Renal pelvis (tissue), 4 donors: Measurements from ENCODE around the gene YTHDF1. TPM values are rescaled to one million over a fixed set of nuclear protein-coding genes. Genes with fewer than 3 reads are reported as not detected.

Experiments
- DNase-seq: peaks from one replicate; pipeline ENCODE4 v3.0.0-alpha.2; 2013
- polyA plus RNA-seq, 3 donors: library from polyadenylated mRNA; unstranded; fragments of 120-200 nt; gene quantifications; one replicate each; pipeline ENCODE4 v1.2.1, GENCODE V29; 2013; ENCODE audit not compliant: insufficient read length in 3 of 3

Gene YTHDF1
- polyA plus RNA-seq, 3 donors = 42.7 to 44.6 (median 44.4) TPM

GRCh38 chr20:63214514-63214913 is 1.4 kb downstream of the YTHDF1 start:
- DNase-seq = no peak

- DNase-seq = no peak
Measured at GRCh38 chr20:63212792-63213191, 3.1 kb downstream of the YTHDF1 start.

- DNase-seq = no peak
Measured at GRCh38 chr20:63212393-63212730, 3.6 kb downstream of the YTHDF1 start.

GRCh38 chr20:63210011-63210605 is 5.8 kb downstream of the YTHDF1 start:
- no peak for DNase-seq

DNA sequence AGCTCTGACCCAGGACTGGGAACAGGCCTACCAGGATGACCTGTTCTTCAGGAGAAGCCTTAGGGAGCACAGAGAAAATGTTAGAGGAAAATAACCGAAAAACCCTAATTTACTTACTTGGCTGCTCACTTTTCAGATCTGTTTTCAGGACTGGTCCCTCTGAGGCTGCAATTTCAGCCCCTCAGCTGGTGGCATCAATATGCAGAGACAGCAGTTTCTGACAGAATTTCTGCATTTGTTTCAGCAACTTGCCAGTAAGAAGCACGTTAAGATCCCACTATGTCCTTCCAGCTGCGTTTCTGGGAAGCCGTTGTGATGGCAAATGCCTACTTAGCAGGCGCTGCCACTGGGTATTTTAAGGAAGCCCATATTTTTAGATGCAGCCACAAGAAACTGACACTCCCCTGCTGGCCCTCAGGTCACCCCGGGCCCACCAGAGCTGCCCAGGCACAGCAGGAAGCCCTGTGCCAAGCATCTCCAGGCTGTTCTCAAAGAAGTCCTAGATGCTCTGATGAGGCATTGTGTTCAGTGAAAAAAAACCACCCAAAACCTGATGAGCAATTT is 7.5 kb downstream of the YTHDF1 start:
- no peak for DNase-seq

DNA sequence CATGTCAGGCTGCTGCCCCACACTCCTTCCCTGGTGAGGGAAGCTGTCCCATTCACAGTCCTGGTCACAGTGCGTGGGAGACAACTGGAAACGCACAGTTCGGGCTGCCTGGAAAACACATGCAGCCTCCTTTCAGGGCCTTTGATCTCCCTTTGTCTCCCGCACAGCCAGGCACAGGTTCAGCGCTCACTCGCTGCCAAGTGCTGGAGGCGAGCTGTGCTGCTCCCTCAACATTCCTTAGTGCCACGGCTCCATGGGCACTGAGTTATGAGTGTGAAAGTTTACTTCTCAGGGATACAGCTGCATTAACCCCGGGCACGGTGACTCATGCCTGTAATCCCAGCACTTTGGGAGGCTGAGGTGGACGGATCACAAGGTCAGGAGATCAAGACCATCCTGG is 9.1 kb downstream of the YTHDF1 start:
- DNase-seq = no peak

GRCh38 chr20:63205896-63206295 is 10.0 kb downstream of the YTHDF1 start:
- DNase-seq = no peak

- no peak for DNase-seq
Measured at GRCh38 chr20:63204362-63204761, 11.6 kb downstream of the YTHDF1 start.

DNA sequence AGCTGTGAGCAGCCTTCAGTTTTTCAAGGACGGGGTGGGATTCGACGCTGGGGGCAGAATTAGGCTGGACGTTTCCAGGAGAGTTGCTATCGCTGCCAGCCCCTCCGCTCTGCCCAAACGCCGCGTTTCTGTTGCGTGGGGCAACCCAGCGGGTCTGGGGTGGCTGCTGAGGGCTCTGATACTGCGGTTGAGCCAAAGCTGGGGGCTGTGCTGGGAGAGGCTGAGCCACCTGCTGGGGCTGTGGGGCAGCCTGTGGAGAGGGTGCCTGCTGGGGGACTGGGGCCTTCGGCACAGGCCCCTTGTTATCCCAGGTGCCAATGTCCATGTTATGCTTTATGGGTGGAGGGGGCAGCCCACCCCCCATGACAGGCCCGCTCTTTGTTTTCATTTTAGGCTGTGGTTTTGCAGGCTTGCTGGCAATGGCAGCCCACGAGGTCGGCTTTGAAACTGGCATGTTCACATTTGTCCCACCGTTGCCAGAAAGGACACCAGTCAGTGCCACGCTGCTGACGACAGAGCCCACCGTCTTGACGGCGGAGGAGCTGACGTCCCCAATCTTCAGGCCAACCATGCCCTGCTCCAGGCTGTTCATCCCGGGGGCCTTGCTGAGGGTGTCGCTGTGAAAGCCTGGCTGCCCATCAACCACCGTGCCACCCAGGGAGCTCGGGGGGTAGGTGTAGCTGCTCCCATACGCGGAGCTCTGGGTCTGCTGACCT is 13.0 kb downstream of the YTHDF1 start:
- DNase-seq = no peak

- no peak for DNase-seq
Measured at GRCh38 chr20:63202021-63202420, 13.9 kb downstream of the YTHDF1 start.

GRCh38 chr20:63198606-63199005 is 17.3 kb downstream of the YTHDF1 start:
- no peak for DNase-seq

GRCh38 chr20:63196768-63197470 is 19.0 kb downstream of the YTHDF1 start:
- DNase-seq = no peak

DNA sequence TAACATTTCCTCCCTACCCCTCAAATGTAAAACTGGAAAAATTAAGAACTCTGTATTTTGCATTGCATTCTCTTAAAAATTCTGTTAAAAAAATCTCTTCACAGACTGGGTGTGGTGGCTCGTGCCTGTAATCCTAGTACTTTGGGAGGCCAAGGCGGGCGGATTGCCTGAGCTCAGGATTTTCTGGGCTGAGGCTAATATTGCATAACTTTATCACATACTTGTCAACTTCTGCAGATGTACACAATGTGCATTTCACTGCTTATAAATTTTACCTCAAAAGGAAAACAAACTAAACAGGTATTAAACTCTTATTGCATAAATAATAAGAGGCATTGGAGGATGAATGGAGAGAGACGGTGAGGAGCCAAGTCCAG is 21.1 kb downstream of the YTHDF1 start:
- no peak for DNase-seq

DNA sequence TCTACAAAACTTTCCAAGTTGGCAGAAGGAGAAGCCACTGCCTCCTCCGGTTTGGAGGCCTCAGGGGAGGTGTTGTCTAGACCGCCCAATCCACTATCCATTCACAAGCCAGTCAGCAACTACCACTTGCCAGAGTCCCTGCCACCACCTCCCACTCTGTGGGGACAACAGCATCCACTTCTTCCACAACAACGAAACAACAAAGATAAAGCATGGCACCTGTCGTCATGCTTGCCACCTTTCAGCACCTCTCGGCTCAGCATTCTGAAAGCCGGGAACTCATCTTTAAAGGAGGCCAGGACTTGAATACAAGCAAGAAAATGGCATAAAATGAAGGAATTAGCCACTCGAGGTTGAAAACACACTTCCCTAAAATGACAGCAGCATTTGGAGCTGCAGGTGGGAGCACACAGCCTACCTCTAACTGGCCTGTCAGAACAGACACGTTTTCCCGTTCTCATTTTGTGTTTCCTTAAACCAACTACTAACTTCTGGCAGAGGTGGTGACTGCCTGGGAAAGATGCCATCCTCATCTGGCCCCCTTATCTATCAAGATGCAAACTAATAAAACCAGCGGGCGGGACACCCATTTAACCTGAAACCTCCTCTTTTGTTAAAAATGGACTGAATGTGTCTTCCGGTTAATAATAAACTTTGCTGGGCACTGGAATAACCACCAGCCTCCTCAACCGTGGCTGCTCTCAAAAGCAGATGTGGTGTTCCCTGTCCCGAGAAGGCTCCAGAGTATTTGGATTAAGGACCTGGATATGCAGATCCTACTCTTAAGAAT is 21.7 kb downstream of the YTHDF1 start:
- no peak for DNase-seq

DNA sequence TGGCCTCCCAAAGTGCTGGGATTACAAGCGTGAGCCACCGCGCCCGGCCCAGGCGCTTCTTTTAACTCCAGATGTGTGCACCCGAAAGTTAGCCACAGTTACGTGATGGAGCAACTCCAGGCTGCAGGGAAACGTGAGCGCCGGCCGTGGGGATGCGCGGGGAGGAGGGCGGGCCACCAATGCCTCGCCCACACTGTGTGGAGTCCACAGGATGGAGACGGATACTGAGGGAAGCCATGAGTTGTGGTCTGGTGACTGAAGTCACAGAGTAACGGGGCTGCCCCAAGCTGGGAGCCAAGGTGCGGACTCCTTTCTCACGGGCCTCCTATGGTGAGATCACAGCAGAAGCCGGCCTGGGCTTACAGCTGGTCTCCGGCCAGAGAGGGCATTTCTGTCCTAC is 23.2 kb downstream of the YTHDF1 start:
- no peak for DNase-seq

DNA sequence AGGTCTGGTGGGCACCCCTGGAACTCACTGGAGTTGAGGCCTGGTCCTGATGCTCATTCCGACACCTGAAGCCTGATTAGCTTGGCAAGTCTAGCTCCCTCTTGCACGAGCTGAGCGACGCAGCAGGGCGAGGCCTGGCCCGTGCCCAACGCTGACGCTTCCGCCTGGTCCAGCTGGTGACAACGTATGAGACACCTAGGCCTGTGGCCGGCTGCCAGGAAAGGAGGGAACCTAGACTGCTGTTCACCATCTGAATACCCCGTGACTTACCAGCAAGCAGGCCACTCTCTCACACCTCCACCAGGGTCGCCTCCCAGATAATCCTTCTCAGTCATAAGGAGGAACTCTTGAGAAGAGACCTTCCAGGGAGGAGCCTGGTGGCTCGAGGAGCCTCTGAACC is 24.5 kb downstream of the YTHDF1 start:
- no peak for DNase-seq

GRCh38 chr20:63190828-63191227 is 25.1 kb downstream of the YTHDF1 start:
- no peak for DNase-seq

DNA sequence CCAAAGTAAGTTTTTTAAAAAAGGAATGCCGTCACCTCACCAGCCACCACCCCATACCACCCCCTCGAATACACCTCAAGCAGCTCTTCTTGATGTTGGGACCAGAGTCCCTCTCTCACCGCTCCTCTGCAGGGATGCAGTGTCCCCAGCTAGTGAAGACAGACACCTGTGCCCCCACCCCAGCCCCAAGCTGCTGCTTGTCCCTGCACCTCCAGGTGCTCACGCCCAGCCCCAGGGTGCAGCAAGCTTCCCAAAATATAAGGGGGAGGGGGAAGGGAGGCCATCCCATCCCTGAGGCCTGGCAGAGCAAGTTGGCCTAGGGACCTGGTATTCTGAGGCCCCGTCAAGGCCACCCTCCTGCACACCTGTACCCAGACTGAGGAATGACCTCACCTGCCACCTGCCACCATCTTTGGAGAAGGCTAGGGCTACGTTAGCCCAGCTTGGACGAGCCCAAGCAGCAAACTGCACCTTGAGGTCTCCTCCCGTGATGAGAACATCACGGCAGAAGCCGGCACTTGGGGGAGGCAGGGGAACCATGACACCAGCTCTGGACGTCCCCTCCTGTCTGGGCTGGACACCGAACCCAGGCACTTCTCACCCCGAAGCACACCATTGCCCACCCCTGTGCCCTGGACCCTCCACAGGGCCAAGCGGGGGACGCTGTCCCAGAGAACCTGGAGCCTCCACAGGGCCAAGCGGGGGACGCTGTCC is 25.9 kb downstream of the YTHDF1 start:
- DNase-seq = no peak

DNA sequence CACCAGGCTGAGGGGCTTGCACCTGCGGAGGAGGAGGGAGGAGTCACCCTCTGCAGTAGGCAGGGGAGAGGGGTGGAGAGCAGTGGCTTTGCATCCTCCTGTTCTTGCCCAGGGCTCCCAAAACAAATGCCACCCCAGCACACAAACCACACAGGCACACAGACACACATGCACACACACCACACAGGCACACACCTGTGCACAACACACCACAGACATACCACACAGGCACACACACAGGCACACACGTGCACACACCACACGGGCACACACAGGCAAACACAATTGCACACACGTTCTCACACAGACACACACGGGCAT is 26.6 kb downstream of the YTHDF1 start:
- DNase-seq = no peak

- DNase-seq = no peak
Measured at GRCh38 chr20:63188641-63189321, 27.1 kb downstream of the YTHDF1 start.

GRCh38 chr20:63188159-63188442 is 27.8 kb downstream of the YTHDF1 start:
- no peak for DNase-seq
